ENCODE results near the gene MED20. TPM values are rescaled to one million over a fixed set of nuclear protein-coding genes. Genes with fewer than 3 reads are reported as not detected.
A peak's percentile ranks its signal among the peaks of the same experiment; 100 is the strongest.

The MED20 gene
- polyA plus RNA-seq, 2 of the 4 experiments (the other 2 are of a cell fraction): 18.4 to 29.3 TPM

- ATAC-seq (no peak), FAIRE-seq (no peak), DNase-seq (ENCODE audit: low read depth in 1 of 2, low spot score in 1 of 2) (no peak)
- whole genome bisulfite sequencing (ENCODE audit: missing lambda C conversion rate): 47% methylated on average over 1 of the region's 1 CpG
- H3K4me2 ChIP-seq: peak overlapping the region; percentile 44
- H3K9me3 ChIP-seq: no peaks in the 10 kb centered on the region
- H3K4me3 ChIP-seq: no peak overlapping the region
- ChIA-PET POLR2A (interaction anchor here (0.8 to 0.9 kb wide), 2 partner anchors 175 to 176 kb away, joined by 3 to 4 read pairs; partner anchors contain the start of gene TOMM6), CTCF (interaction anchor here (1.2 to 3.7 kb wide), 4 partner anchors 80 to 177 kb away, joined by 3 to 20 read pairs (median 6); partner anchors contain the start of gene TOMM6)
- peaks cover 72% of the 10 kb centered on the region for H3K4me1 ChIP-seq
- H3K27ac ChIP-seq: peak overlapping the region; percentile 95 to 97
- TF ChIP-seq MAX (IDR thresholded peaks at IDR 0.05): no peak
- TF ChIP-seq HEYL (CRISPR knock-in tag; IDR thresholded peaks at IDR 0.05): no peak
- TF ChIP-seq RCOR1 (IDR thresholded peaks at IDR 0.05; ENCODE audit: low read depth, low read length): no peak
- TF ChIP-seq RAD21 (conservative IDR thresholded peaks at IDR 0.05 in 1 of 2, IDR thresholded peaks at IDR 0.05 in 1 of 2): no peak
These were observed 42.4 kb upstream of the MED20 start for GRCh38 chr6:41963371-41963770.

- Histone ChIP-seq H3K27ac (peak overlapping the region; percentile 77 to 95; a peak in 5 of 6 replicates), H3K9me3 (no peaks in the 10 kb centered on the region), H3K4me2 (no peak overlapping the region), H3K4me1 (peaks cover 59% of the 10 kb centered on the region), H3K4me3 (no peak overlapping the region)
- FAIRE-seq: no peak
- TF ChIP-seq GATA3 (IDR thresholded peaks at IDR 0.05; ENCODE audit: borderline replicate concordance): no peak
- TF ChIP-seq ZC3H11A (IDR thresholded peaks at IDR 0.05): no peak
- DNase-seq (ENCODE audit: low read depth in 1 of 2, low spot score in 1 of 2): no peak
- POLR2A ChIA-PET: no interaction called here
- CTCF ChIA-PET: no interaction called here
- 96% methylated on average over 4 of the region's 4 CpGs for WGBS (ENCODE audit: missing lambda C conversion rate)
- ATAC-seq: no peak
These were observed 39.1 kb upstream of the MED20 start for GRCh38 chr6:41960028-41960427.

- H3K9me3 ChIP-seq: no peaks in the 10 kb centered on the region
- DNase-seq (ENCODE audit: low read depth in 1 of 2, low spot score in 1 of 2) (no peak), FAIRE-seq (no peak), ATAC-seq (no peak)
- POLR2A ChIA-PET: interaction anchor here (0.6 kb wide), 1 partner anchor 130 kb away, joined by 3 read pairs; no protein-coding TSS in a partner anchor
- CTCF ChIA-PET: no interaction called here
- TF ChIP-seq NR3C1 (IDR thresholded peaks at IDR 0.05) (no peak), GATA3 (IDR thresholded peaks at IDR 0.05; ENCODE audit: borderline replicate concordance) (no peak), CBX2 (IDR thresholded peaks at IDR 0.05; ENCODE audit: borderline replicate concordance, low read depth) (no peak), MAFK (IDR thresholded peaks at IDR 0.05; ENCODE audit: partially characterized antibody) (no peak), MAZ (IDR thresholded peaks at IDR 0.05; ENCODE audit: borderline replicate concordance, low read depth, low read length) (no peak), POLR2AphosphoS2 (conservative IDR thresholded peaks at IDR 0.05; ENCODE audit: low read length) (no peak), BHLHE40 (IDR thresholded peaks at IDR 0.05; ENCODE audit: low read depth, low read length) (no peak), KDM5A (IDR thresholded peaks at IDR 0.05) (no peak), ZFP36 (IDR thresholded peaks at IDR 0.05; ENCODE audit: borderline replicate concordance, partially characterized antibody) (no peak), CEBPB (IDR thresholded peaks at IDR 0.05) (no peak), NFE2L2 (conservative IDR thresholded peaks at IDR 0.05; ENCODE audit: low read length) (no peak)
- peaks cover 45% of the 10 kb centered on the region for H3K4me1 ChIP-seq
- H3K4me3 ChIP-seq: no peak overlapping the region
- WGBS (ENCODE audit: missing lambda C conversion rate): 86% methylated on average over 6 of the region's 6 CpGs
- H3K27ac ChIP-seq: peak overlapping the region in 1 of 2 experiments; percentile 95; a peak in 4 of 6 replicates
- no peak overlapping the region for H3K4me2 ChIP-seq
These were observed 37.3 kb upstream of the MED20 start for GRCh38 chr6:41958022-41958856.

GRCh38 chr6:41957117-41957516, 36.2 kb upstream of the MED20 start:
- Histone ChIP-seq H3K4me3 (no peak overlapping the region), H3K4me1 (peaks cover 43% of the 10 kb centered on the region), H3K9me3 (no peaks in the 10 kb centered on the region), H3K4me2 (no peak overlapping the region), H3K27ac (peak overlapping the region; percentile 29 to 95; a peak in 4 of 6 replicates)
- FAIRE-seq (no peak), ATAC-seq (no peak), DNase-seq (ENCODE audit: low read depth in 1 of 2, low spot score in 1 of 2) (no peak)
- no peak for TF ChIP-seq HOXB13 (CRISPR knock-in tag; IDR thresholded peaks at IDR 0.05; ENCODE audit: low read depth)
- 69% methylated on average over 4 of the region's 4 CpGs for WGBS (ENCODE audit: missing lambda C conversion rate)
- CTCF ChIA-PET: no interaction called here
- POLR2A ChIA-PET: interaction anchor here (0.6 kb wide), 1 partner anchor 129 kb away, joined by 3 read pairs; no protein-coding TSS in a partner anchor

All from A549 (cell line).